Stimulated activated CD4-positive, alpha-beta T cell treated with anti-CD3 and anti-CD28 coated beads, Interleukin-1b, Interleukin-23, amount 100 ng/mL, for 48 hours (primary cell): Measurements from ENCODE around the gene CAMK2B.

Source experiments
- DNase-seq: peaks from one replicate; pipeline ENCODE4 v3.0.0-alpha.2; 2020

Gene CAMK2B

GRCh38 chr7:44285561-44285960, 39.8 kb downstream of the CAMK2B start:
- DNase-seq: no peak

GRCh38 chr7:44284881-44285541, 40.4 kb downstream of the CAMK2B start:
- DNase-seq: no peak

GRCh38 chr7:44284216-44284615, 41.2 kb downstream of the CAMK2B start:
- DNase-seq: no peak

GRCh38 chr7:44283381-44284211, 41.8 kb downstream of the CAMK2B start:
- no peak for DNase-seq

GRCh38 chr7:44282601-44283171, 42.7 kb downstream of the CAMK2B start:
- DNase-seq: no peak

- DNase-seq: no peak
Observed at GRCh38 chr7:44281811-44282600, 43.4 kb downstream of the CAMK2B start.

GRCh38 chr7:44280993-44281721, 44.2 kb downstream of the CAMK2B start:
- no peak for DNase-seq

- no peak for DNase-seq
Observed at GRCh38 chr7:44280636-44280992, 44.8 kb downstream of the CAMK2B start.

- no peak for DNase-seq
Observed at GRCh38 chr7:44279731-44280505, 45.5 kb downstream of the CAMK2B start.

- no peak for DNase-seq
Observed at GRCh38 chr7:44279286-44279685, 46.1 kb downstream of the CAMK2B start.

- DNase-seq: no peak
Observed at GRCh38 chr7:44278451-44279161, 46.8 kb downstream of the CAMK2B start.

GRCh38 chr7:44277851-44278250, 47.5 kb downstream of the CAMK2B start:
- DNase-seq: no peak

- no peak for DNase-seq
Observed at GRCh38 chr7:44277391-44277790, 48.0 kb downstream of the CAMK2B start.

- DNase-seq: no peak
Observed at GRCh38 chr7:44276571-44277221, 48.7 kb downstream of the CAMK2B start.

GRCh38 chr7:44275957-44276570, 49.3 kb downstream of the CAMK2B start:
- DNase-seq: no peak

GRCh38 chr7:44275146-44275545, 50.2 kb downstream of the CAMK2B start:
- DNase-seq: no peak

- DNase-seq: no peak
Observed at GRCh38 chr7:44274623-44274975, 50.8 kb downstream of the CAMK2B start.

GRCh38 chr7:44273681-44274622, 51.4 kb downstream of the CAMK2B start:
- no peak for DNase-seq

GRCh38 chr7:44272981-44273380, 52.4 kb downstream of the CAMK2B start:
- no peak for DNase-seq
